Endometrial microvascular endothelial cells (primary cell): Measurements from ENCODE around the gene ELMOD1. TPM values are rescaled to one million over a fixed set of nuclear protein-coding genes. Genes with fewer than 3 reads are reported as not detected.
"Not testable (repeated sequence)": the region's sequence is repeated elsewhere in the genome, so short reads cannot be mapped to it uniquely, and the experiment has no call there.

Source experiments
- in situ Hi-C: cut with HindIII; loops from 2 replicates; pipeline ENCODE4 v1.10.0; 2017; ENCODE audit warnings: low sequenced_read_pairs, low pct_unique_long_range_greater_than_20kb; ENCODE audit errors: inconsistent ontology term
- total RNA-seq: library from RNA; depleted of rRNA; stranded (reverse); fragments of >200 nt; gene quantifications from one replicate; pipeline ENCODE4 v1.2.3, GENCODE V29; 2015; ENCODE audit errors: inconsistent ontology term

ELMOD1 gene
- total RNA-seq = not detected

- in situ Hi-C loops = no loop called here
Measured at GRCh38 chr11:107590460-107591377, at the start of gene ELMOD1. Gene ELMOD1 (plus strand): TSS chr11:107591147. CDS start chr11:107618190, 27,043 bp downstream.

- in situ Hi-C loops = no loop called here
Measured at GRCh38 chr11:107545101-107545514, 45.8 kb upstream of the ELMOD1 start.

DNA sequence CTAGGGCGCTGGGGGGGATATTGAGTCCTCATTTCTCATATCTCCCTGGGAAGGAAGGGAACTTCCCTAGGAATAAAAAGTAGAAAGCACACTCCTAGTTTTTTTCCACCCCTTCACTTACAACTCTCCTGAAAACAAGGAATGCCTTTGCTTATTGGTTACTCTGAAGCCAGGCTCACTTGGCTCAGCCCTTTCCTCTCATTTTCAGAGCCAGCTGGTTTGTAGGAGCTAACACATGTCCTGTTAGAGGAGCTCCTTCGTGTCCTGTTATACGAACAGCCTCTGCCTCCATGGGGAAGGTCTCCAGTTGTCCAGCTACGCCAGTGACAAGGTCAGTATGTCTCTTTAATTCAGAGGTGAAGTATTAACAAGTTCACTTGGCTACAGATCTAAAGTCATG is 43.0 kb upstream of the ELMOD1 start:
- in situ Hi-C loops = no loop called here

DNA sequence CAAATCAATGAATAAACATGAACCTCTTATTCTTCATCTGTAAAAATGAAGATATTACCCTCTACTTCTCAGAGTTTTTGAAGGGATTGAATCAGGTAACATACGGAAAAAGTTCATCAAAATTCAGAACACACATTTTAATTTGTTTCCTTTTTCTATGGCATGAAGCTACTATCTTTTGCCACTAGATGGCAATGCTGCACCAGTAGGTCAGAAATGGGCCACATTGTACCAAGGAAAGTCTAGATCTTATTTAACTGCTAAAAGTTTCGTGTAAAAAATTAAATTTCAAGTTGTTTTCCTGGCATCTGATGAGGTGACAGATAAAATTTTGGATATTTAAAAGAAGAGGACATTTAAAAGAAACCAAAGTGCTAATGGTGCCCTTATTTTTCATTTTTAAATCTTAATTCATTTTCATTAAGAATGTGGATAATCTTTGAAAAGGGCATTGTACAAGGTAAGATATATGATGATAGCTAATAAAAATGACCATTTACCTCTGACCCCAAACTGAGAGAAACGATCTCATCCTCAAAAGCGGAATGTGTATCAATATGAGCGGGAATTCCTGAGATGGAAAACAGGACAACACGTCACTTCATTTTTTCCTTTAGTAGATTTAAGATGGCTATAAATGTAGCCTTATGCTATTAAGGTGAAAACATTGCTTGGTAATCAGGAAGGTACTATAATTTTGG is 41.5 kb upstream of the ELMOD1 start:
- in situ Hi-C loops = no loop called here

DNA sequence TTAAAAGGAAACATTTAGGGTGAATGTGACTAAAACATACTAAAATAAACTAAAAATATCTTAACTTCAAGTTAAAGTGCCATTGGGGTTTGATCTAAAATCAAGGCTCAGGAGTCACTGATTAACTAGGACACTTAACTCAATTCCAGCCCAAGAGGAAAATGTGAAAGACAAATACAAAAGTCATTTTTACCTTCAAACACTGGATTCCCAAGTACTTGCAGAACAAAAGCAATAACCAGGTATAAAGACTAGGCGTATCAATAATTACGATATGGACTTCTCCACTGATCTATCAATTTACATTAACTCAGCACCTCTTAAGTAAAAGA is 41.0 kb upstream of the ELMOD1 start:
- in situ Hi-C loops = no loop called here

GRCh38 chr11:107550304-107550703 is 40.6 kb upstream of the ELMOD1 start:
- in situ Hi-C loops = no loop called here

DNA sequence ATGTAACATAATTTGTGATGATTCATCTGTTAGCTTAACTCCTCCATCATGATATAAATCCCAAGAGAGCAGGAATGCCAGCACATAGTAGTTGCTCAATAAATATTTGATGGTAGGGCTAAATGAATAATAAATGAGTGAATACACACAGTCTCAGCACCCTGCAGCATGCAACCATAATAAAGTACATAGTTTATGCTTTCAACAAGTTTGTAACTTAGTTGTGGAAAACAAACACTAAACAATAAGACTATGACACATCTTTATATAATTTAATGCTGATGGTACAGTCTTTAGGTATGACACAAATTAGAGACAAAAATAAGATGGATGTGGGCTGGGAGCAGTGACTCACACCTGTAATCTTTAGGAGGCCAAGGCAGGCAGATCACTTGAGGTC is 29.3 kb upstream of the ELMOD1 start:
- in situ Hi-C loops = no loop called here

GRCh38 chr11:107562647-107563208 is 28.2 kb upstream of the ELMOD1 start:
- in situ Hi-C loops = no loop called here

DNA sequence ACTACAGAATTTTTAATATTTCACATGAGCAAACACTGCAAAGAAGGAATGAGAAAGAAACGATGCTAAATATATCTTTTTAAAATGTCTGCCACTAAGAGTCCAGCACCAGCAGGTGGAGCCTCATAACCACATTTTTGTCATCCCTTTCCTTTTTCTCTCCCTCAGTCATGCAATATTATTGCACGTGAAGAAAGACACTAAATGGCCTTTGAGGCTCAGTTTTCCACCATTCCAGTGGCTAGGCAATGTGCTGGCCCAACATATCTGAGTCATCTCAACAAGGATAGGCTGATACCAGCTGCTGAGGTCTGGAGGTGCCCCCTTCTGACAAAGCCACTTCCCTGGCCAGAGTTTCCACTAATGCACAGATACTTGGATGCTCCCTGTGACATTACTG is 27.2 kb upstream of the ELMOD1 start:
- in situ Hi-C loops = no loop called here

- in situ Hi-C loops = no loop called here
Measured at GRCh38 chr11:107564877-107565218, 26.1 kb upstream of the ELMOD1 start.

DNA sequence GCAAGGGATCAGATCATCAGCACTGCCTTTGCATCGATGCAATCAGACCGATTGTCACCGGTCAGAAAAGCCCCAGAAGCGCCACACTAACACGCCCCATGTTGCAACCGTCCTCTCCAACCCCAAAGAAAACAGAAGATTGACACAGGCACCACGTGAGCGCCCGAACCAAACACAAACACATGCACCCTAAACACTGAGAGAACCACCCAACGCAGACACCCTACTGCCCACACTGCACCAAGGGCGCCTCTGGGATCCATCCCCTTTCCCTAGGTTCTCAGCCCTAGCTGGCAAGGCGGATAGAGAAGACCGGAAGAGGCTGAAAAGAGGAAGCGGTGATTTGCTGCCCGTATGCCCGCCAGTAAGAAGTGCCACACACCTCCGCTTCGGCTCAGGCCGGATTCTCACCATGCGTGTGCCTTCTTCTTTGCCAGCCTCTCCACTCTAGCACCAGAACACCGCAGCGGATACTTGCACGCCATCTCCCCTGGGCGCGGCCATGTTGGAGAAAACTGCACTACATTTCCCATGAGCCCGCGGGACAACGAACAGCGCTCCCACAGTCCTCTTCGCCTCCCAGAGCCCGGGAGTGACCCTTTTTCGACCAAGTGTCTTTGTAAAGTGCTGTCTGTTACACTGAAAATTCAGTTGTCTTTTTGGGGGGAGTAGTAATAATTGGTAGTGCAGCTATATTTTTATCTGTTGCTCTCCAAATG is 25.6 kb upstream of the ELMOD1 start, which contains the start of gene ALKBH8:
Gene ALKBH8, minus strand, starts transcription at position 517 of the 719 bp plus-strand sequence. CDS start 4,842 bp downstream, outside the sequence.
- in situ Hi-C loops = no loop called here

GRCh38 chr11:107565955-107566501 is 24.9 kb upstream of the ELMOD1 start:
- in situ Hi-C loops = not testable (repeated sequence)

DNA sequence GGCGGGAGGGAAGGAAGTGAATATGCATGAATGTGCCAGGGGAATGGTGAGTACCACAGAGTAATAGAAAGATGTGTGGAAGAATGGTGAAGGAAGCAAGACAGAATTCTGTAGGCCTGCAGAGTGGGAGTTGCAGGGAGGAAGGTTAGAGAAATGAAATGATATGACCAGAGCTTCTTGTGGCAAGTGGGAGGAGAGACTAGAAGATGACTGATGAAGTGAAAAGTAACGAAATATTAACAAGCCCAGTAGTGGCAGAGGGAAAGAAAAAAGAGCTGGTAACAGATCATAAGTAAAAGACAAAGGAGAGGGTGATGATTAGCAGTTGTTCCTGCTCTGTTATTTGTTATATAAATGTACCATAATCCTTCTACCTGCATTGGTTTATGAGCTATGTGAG is 24.4 kb upstream of the ELMOD1 start:
- in situ Hi-C loops = no loop called here

GRCh38 chr11:107567739-107568335 is 23.1 kb upstream of the ELMOD1 start:
- in situ Hi-C loops = no loop called here

DNA sequence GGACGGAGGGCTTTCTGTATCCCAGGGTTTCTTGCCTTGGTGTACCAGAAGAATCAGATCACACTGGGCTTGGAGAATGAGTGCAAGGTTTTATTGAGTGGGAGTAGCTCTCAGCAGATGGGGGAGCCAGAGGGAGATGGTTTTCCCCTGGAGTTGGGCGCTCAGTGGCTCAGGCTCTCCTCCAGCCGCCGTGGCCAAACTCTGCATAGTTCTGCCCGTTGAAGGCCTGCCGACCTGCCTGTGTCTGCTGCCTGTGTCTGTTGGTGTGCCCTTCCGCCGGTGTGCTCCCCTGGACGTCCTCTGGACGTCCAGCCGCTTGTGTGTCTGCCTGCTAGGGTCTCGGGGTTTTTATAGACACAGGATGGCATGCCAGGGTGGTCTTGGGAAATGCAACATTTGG is 20.9 kb upstream of the ELMOD1 start:
- in situ Hi-C loops = no loop called here

GRCh38 chr11:107573438-107573837 is 17.5 kb upstream of the ELMOD1 start:
- in situ Hi-C loops = no loop called here

GRCh38 chr11:107576497-107577345 is 14.2 kb upstream of the ELMOD1 start:
- in situ Hi-C loops = not testable (repeated sequence)

DNA sequence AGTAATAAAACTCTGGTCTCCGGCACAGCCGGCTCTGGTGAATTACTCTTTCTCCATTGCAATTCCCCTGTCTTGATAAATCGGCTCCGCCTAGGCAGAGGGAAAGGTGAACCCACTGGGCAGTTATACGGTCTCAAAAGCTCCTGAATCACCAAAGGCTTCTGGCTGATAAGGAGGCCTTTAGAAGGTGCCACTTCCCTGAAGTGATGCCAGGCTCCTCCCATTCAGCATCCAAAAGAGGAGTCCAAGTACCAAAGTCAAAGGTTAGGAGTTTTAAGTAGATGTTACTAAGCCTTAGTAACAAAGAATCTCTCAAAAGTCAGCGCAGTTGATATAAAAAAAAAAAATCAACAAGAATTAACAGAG is 13.6 kb upstream of the ELMOD1 start:
- in situ Hi-C loops = no loop called here
